Panc1 (cell line): ENCODE results near the gene ELF3. TPM values are rescaled to one million over a fixed set of nuclear protein-coding genes. Genes with fewer than 3 reads are reported as not detected.
A peak's percentile ranks its signal among the peaks of the same experiment; 100 is the strongest.
"Not testable (repeated sequence)": the region's sequence is repeated elsewhere in the genome, so short reads cannot be mapped to it uniquely, and the experiment has no call there.

Experiments
- ATAC-seq: fragments of 200-7000 bp; cut with Tn5 transposase; 2 replicates; pipeline ENCODE4 v1.9.1; 2020; ENCODE audit warnings: mild to moderate bottlenecking, moderate library complexity
- Bru-seq: library from RNA; stranded (reverse); fragments of 400-500 nt; gene quantifications from one replicate; lab custom pipeline; 2021; lab: Mats Ljungman, UMichigan
- BruChase-seq, 2 experiments: library from RNA; stranded (reverse); fragments of 400-500 nt; gene quantifications; one replicate each; lab custom pipeline; 2021; lab: Mats Ljungman, UMichigan
- BruUV-seq: library from RNA; stranded (reverse); fragments of 400-500 nt; replicated peaks from 2 replicates; lab custom pipeline; 2021; lab: Mats Ljungman, UMichigan
- CTCF ChIA-PET: fragments of 300-600 bp; sonication (Branson Sonifier 250); formaldehyde crosslinking; loops from one replicate; lab custom pipeline; 2022; ENCODE audit warnings: antibody characterized with exemption; lab: Charles Lee
- POLR2A ChIA-PET: fragments of 300-600 bp; sonication (Branson Sonifier 250); formaldehyde crosslinking; loops from one replicate; lab custom pipeline; 2022; ENCODE audit warnings: antibody characterized with exemption; lab: Charles Lee
- DNase-seq: peaks from one replicate; pipeline ENCODE4 v3.0.0-alpha.2; 2010; ENCODE audit warnings: low read depth, low spot score
- H3K27ac ChIP-seq: 2 replicates; pipeline ENCODE4 v1.5.1; 2011; ENCODE audit warnings: mild to moderate bottlenecking, low read length, inconsistent platforms
- H3K27me3 ChIP-seq: fragments of 200-500 bp; sonication (Bioruptor generic); 2 replicates; pipeline ENCODE4 v1.6.0; 2014; ENCODE audit warnings: low read length, inconsistent platforms; ENCODE audit not compliant: control insufficient read depth, insufficient read depth
- H3K36me3 ChIP-seq: fragments of 200-500 bp; sonication (Bioruptor generic); 2 replicates; pipeline ENCODE4 v1.5.1; 2014; ENCODE audit warnings: inconsistent platforms, mild to moderate bottlenecking, low read length, moderate library complexity; ENCODE audit not compliant: control insufficient read depth, insufficient read depth
- H3K4me1 ChIP-seq: 2 replicates; pipeline ENCODE4 v1.5.1; 2011; ENCODE audit warnings: inconsistent platforms, mild to moderate bottlenecking, low read length, moderate library complexity; ENCODE audit not compliant: control insufficient read depth, insufficient read depth
- H3K4me3 ChIP-seq, 2 experiments: 2 replicates each; pipeline ENCODE4 v1.5.1; 2011 to 2012; ENCODE audit warnings: low read depth in 2 of 2, low read length in 2 of 2, mild to moderate bottlenecking in 2 of 2, inconsistent platforms in 1 of 2, moderate library complexity in 1 of 2
- H3K9me3 ChIP-seq: fragments of 200-500 bp; sonication (Bioruptor generic); 2 replicates; pipeline ENCODE4 v1.5.1; 2014; ENCODE audit warnings: low read depth, mild to moderate bottlenecking, inconsistent platforms, low read length, moderate library complexity; ENCODE audit not compliant: control insufficient read depth, insufficient read depth
- POLR2AphosphoS5 ChIP-seq: IDR thresholded peaks from 2 replicates; pipeline ENCODE4 v1.6.1; 2012; ENCODE audit warnings: mild to moderate bottlenecking, low read depth, low read length, moderate library complexity
- SIN3A ChIP-seq: IDR thresholded peaks from 2 replicates; pipeline ENCODE4 v1.6.1; 2012; ENCODE audit warnings: low read depth, mild to moderate bottlenecking, low read length, moderate library complexity, borderline replicate concordance; ENCODE audit not compliant: insufficient read depth
- TCF7L2 ChIP-seq: IDR thresholded peaks from 2 replicates; pipeline ENCODE4 v1.6.1; 2011; ENCODE audit warnings: mild to moderate bottlenecking, low read depth, low read length, inconsistent platforms
- in situ Hi-C: cut with HindIII; loops from 2 replicates; pipeline ENCODE4 v1.10.0; 2016; ENCODE audit warnings: low sequenced_read_pairs, low pct_unique_long_range_greater_than_20kb
- intact Hi-C: fragments of 100-400 bp; cut with micrococcal nuclease; formaldehyde crosslinking; loops from one replicate; pipeline ENCODE4 v1.10.0; 2022; ENCODE audit not compliant: unreplicated experiment
- long read RNA-seq: library from polyadenylated mRNA; unstranded; transcript quantifications from one replicate; pipeline ENCODE4 v2.0.0, GENCODE V29; 2021; ENCODE audit not compliant: unreplicated experiment
- polyA plus RNA-seq: library from polyadenylated mRNA; unstranded; fragments of >200 nt; gene quantifications from one replicate; pipeline ENCODE4 v1.2.1, GENCODE V29; 2012; ENCODE audit warnings: missing spikeins; ENCODE audit not compliant: insufficient read length
- total RNA-seq: library from RNA; stranded (reverse); gene quantifications from one replicate; pipeline ENCODE4 v1.2.1, GENCODE V29; 2021; ENCODE audit not compliant: unreplicated experiment
- TF ChIP-seq, protein P1 (sequence below), 2 experiments: IDR thresholded peaks; 2 replicates each; pipeline ENCODE4 v1.6.1; 2011 to 2012; ENCODE audit warnings: low read depth in 2 of 2, control low read depth in 1 of 2, low read length in 1 of 2, mild to moderate bottlenecking in 1 of 2, moderate library complexity in 1 of 2; ENCODE audit not compliant: insufficient read depth in 1 of 2
- TF ChIP-seq, protein P2 (sequence below): fragments of 450-650 bp; IDR thresholded peaks from 2 replicates; pipeline ENCODE4 v1.5.1; 2017; ENCODE audit warnings: mild to moderate bottlenecking

ELF3 gene
- total RNA-seq: 126 TPM
- 85.4 TPM for polyA plus RNA-seq
- Bru-seq, nascent RNA: percentile 81 among the genes with signal in this experiment
- BruChase-seq, experiment 1, labeled RNA remaining after a 2-hour chase: percentile 88 among the genes with signal in this experiment
- percentile 70 among the genes with signal in this experiment for BruChase-seq, experiment 2, labeled RNA remaining after a 6-hour chase
- long read RNA-seq, transcript ELF3-203 (9 exons, 3,179 nt): major isoform, 101 of 136 reads
- long read RNA-seq, partial matches to known transcripts: 8 of 136 reads
- long read RNA-seq, other reads (novel, unspliced or antisense): 24 of 136 reads

DNA sequence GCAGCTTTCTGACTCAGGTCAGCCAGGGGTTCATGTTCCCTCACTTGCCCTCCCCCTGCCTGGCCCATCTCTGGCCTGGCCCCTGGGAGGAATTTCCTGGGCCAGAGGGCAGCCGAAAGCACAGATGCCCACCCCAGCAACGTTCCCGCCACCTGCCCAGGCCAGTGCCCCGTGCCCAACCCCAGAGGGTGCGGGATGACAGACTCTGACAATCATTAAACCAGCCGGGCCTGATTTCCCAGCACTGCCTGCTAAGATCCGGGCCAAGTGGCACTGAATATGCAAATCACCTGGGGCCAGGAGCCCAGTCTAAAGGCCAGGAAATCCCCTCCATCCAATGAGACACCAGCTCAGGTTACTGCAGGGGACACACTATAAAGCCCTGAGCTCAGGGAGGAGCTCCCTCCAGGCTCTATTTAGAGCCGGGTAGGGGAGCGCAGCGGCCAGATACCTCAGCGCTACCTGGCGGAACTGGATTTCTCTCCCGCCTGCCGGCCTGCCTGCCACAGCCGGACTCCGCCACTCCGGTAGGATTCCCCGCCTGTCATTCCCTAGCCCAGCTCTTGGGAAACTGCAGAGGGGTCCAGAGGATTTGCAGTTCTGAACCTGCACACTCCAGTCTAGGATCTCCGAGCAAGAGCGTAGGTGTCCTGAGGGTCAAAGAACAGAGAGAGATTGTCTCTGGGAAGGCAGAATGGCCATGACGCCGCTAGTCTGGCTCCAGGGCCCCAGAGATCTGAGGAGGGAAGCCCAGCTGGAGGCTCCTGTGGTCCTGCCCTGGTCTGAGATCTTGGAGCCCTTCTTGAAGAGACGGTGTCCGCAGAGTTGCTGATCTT lies at the start of gene ELF3:
Gene ELF3 (plus strand): TSS at position 408 of the 836 bp plus-strand sequence. CDS start 550 bp downstream, outside the sequence.
- no peak for DNase-seq
- Histone ChIP-seq H3K27ac (peak within 1 kb of the TSS; percentile 86), H3K9me3 (no peaks in the 10 kb centered on the region), H3K4me1 (peaks cover 56% of the 10 kb centered on the region), H3K36me3 (peaks cover 12% of the 10 kb centered on the region), H3K4me3 (peak within 1 kb of the TSS; percentile 41 to 72), H3K27me3 (no peaks in the 10 kb centered on the region)
- no TSS peak for BruUV-seq
- ChIA-PET CTCF (interaction anchor here (0.5 to 1.6 kb wide), 4 partner anchors 11 to 107 kb away, joined by 3 to 6 read pairs (median 4); no protein-coding TSS in a partner anchor), POLR2A (interaction anchor here (0.7 to 1.6 kb wide), 3 partner anchors 97 to 133 kb away, joined by 3 to 5 read pairs (median 5); no protein-coding TSS in a partner anchor)
- intact Hi-C loops (no loop called here), in situ Hi-C loops (no loop called here)
- peak; percentile 64 for ATAC-seq
- TF ChIP-seq POLR2AphosphoS5 (peak; percentile 77), TCF7L2 (no peak), SIN3A (peak; percentile 34; the same call in 1 of the 2 replicates)
- TF ChIP-seq, protein P1, sequence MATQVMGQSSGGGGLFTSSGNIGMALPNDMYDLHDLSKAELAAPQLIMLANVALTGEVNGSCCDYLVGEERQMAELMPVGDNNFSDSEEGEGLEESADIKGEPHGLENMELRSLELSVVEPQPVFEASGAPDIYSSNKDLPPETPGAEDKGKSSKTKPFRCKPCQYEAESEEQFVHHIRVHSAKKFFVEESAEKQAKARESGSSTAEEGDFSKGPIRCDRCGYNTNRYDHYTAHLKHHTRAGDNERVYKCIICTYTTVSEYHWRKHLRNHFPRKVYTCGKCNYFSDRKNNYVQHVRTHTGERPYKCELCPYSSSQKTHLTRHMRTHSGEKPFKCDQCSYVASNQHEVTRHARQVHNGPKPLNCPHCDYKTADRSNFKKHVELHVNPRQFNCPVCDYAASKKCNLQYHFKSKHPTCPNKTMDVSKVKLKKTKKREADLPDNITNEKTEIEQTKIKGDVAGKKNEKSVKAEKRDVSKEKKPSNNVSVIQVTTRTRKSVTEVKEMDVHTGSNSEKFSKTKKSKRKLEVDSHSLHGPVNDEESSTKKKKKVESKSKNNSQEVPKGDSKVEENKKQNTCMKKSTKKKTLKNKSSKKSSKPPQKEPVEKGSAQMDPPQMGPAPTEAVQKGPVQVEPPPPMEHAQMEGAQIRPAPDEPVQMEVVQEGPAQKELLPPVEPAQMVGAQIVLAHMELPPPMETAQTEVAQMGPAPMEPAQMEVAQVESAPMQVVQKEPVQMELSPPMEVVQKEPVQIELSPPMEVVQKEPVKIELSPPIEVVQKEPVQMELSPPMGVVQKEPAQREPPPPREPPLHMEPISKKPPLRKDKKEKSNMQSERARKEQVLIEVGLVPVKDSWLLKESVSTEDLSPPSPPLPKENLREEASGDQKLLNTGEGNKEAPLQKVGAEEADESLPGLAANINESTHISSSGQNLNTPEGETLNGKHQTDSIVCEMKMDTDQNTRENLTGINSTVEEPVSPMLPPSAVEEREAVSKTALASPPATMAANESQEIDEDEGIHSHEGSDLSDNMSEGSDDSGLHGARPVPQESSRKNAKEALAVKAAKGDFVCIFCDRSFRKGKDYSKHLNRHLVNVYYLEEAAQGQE (IDR thresholded peaks at IDR 0.05; ENCODE audit: insufficient read depth in 1 of 2, low read depth in 2 of 2, low read length in 1 of 2): no peak
- TF ChIP-seq, protein P2, sequence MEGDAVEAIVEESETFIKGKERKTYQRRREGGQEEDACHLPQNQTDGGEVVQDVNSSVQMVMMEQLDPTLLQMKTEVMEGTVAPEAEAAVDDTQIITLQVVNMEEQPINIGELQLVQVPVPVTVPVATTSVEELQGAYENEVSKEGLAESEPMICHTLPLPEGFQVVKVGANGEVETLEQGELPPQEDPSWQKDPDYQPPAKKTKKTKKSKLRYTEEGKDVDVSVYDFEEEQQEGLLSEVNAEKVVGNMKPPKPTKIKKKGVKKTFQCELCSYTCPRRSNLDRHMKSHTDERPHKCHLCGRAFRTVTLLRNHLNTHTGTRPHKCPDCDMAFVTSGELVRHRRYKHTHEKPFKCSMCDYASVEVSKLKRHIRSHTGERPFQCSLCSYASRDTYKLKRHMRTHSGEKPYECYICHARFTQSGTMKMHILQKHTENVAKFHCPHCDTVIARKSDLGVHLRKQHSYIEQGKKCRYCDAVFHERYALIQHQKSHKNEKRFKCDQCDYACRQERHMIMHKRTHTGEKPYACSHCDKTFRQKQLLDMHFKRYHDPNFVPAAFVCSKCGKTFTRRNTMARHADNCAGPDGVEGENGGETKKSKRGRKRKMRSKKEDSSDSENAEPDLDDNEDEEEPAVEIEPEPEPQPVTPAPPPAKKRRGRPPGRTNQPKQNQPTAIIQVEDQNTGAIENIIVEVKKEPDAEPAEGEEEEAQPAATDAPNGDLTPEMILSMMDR: no peak

DNA sequence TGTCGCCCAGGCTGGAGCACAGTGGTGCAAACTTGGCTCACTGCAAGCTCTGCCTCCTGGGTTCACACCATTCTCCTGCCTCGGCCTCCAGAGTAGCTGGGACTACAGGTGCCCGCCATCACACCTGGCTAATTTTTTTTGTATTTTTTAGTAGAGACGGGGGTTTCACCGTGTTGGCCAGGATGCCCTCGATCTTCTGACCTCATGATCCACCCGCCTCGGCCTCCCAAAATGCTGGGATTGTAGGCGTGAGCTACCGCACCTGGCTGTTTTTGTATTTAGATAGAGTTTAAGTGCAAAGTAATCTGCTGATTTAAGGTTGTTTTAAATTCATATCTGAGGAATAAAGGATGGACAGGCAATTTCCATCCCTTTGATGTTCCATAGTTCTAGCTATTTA lies 48.0 kb upstream of the ELF3 start:
- ATAC-seq, H3K4me1 ChIP-seq, H3K4me3 ChIP-seq, DNase-seq, BruUV-seq, H3K27me3 ChIP-seq, POLR2A ChIA-PET, H3K9me3 ChIP-seq, intact Hi-C loops, H3K27ac ChIP-seq, in situ Hi-C loops, CTCF ChIA-PET: not testable (repeated sequence)
- peaks cover 22% of the 10 kb centered on the region for H3K36me3 ChIP-seq
